SK-N-SH (cell line): Measurements from ENCODE around the gene CYP4B1. TPM values are rescaled to one million over a fixed set of nuclear protein-coding genes. Genes with fewer than 3 reads are reported as not detected.

ENCODE experiments used
- CTCF ChIA-PET: fragments of 300-600, 350-600 bp; formaldehyde crosslinking; extraction: SDS; loops from one replicate; lab custom pipeline; 2021; lab: Yijun Ruan, JAX
- POLR2A ChIA-PET: fragments of 350-600 bp; sonication (Branson Sonifier 250); formaldehyde crosslinking; extraction: SDS; loops from one replicate; lab custom pipeline; 2020; ENCODE audit warnings: antibody characterized with exemption, inconsistent platforms; lab: Yijun Ruan, JAX
- DNase-seq: peaks from one replicate; pipeline ENCODE4 v3.0.0; 2012
- H2AFZ ChIP-seq: fragments of 200-600 bp; sonication (generic); 2 replicates; pipeline ENCODE4 v1.8.1; 2016; ENCODE audit warnings: antibody characterized with exemption, mild to moderate bottlenecking, low read depth
- H3F3A ChIP-seq: fragments of 200-600 bp; sonication (generic); replicated peaks from 2 replicates; pipeline ENCODE3; 2016; ENCODE audit warnings: antibody characterized with exemption, mild to moderate bottlenecking; ENCODE audit not compliant: insufficient read depth
- H3K27ac ChIP-seq, 2 experiments: fragments of 200-500 bp in 1 of 2; fragments of 200-600 bp in 1 of 2; sonication (Bioruptor generic) in 1 of 2; sonication (generic), shearing (Covaris generic) in 1 of 2; 2 replicates each; pipeline versions ENCODE4 v1.5.1 to v1.6.1; 2014 to 2016; ENCODE audit warnings: low read depth in 2 of 2, inconsistent platforms in 1 of 2, low read length in 1 of 2, mild to moderate bottlenecking in 1 of 2, mixed read lengths in 1 of 2
- H3K27me3 ChIP-seq: fragments of 200-600 bp; sonication (generic), shearing (Covaris generic); 2 replicates; pipeline ENCODE4 v1.6.1; 2016; ENCODE audit warnings: mixed run types; ENCODE audit not compliant: insufficient read depth
- H3K36me3 ChIP-seq, 2 experiments: fragments of 200-500 bp in 1 of 2; fragments of 200-600 bp in 1 of 2; sonication (Bioruptor generic) in 1 of 2; sonication (generic) in 1 of 2; replicated peaks in 1 of 2; 2 replicates each; pipeline versions ENCODE3 to v1.5.1; 2014 to 2016; ENCODE audit warnings: low read length in 1 of 2, mild to moderate bottlenecking in 1 of 2; ENCODE audit not compliant: insufficient read depth in 2 of 2, control insufficient read depth in 1 of 2
- H3K4me1 ChIP-seq, 2 experiments: fragments of 200-500 bp in 1 of 2; fragments of 200-600 bp in 1 of 2; sonication (Bioruptor generic) in 1 of 2; sonication (generic), shearing (Covaris generic) in 1 of 2; 2 replicates each; pipeline versions ENCODE4 v1.5.1 to v1.6.1; 2014 to 2016; ENCODE audit warnings: low read depth in 1 of 2, low read length in 1 of 2, mixed run types in 1 of 2; ENCODE audit not compliant: insufficient read depth in 2 of 2, control insufficient read depth in 1 of 2
- H3K4me2 ChIP-seq: fragments of 200-600 bp; sonication (generic), shearing (Covaris generic); 2 replicates; pipeline ENCODE4 v1.6.1; 2017; ENCODE audit warnings: mixed run types
- H3K4me3 ChIP-seq, 2 experiments: fragments of 200-500 bp in 1 of 2; fragments of 200-600 bp in 1 of 2; sonication (Bioruptor generic) in 1 of 2; sonication (generic), shearing (Covaris generic) in 1 of 2; 2 replicates each; pipeline versions ENCODE4 v1.5.1 to v1.8.1; 2014 to 2016; ENCODE audit warnings: low read depth in 2 of 2, inconsistent platforms in 1 of 2, low read length in 1 of 2, mild to moderate bottlenecking in 1 of 2, mixed read lengths in 1 of 2, moderate library complexity in 1 of 2
- H3K79me2 ChIP-seq: fragments of 200-600 bp; sonication (generic); 2 replicates; pipeline ENCODE4 v1.8.1; 2017; ENCODE audit warnings: mild to moderate bottlenecking; ENCODE audit not compliant: insufficient read depth
- H3K9ac ChIP-seq: fragments of 200-600 bp; sonication (generic); 2 replicates; pipeline ENCODE4 v1.6.1; 2017; ENCODE audit warnings: mixed run types
- H3K9me2 ChIP-seq: fragments of 200-600 bp; sonication (generic); 2 replicates; pipeline ENCODE4 v1.6.1; 2017; ENCODE audit warnings: mixed run types
- H3K9me3 ChIP-seq: fragments of 200-600 bp; sonication (generic); 2 replicates; pipeline ENCODE4 v1.6.1; 2017; ENCODE audit warnings: mixed run types, mild to moderate bottlenecking, moderate library complexity
- H4K20me1 ChIP-seq: fragments of 200-600 bp; sonication (generic); 2 replicates; pipeline ENCODE4 v1.6.1; 2017; ENCODE audit warnings: mild to moderate bottlenecking, mixed run types; ENCODE audit not compliant: insufficient read depth
- ELF1 ChIP-seq: IDR thresholded peaks from 2 replicates; pipeline ENCODE4 v1.4.0; 2012
- RAD21 ChIP-seq: IDR thresholded peaks from 2 replicates; pipeline ENCODE4 v1.6.1; 2012; ENCODE audit warnings: mild to moderate bottlenecking, low read length
- RCOR1 ChIP-seq: fragments of 150-350 bp; IDR thresholded peaks from 2 replicates; pipeline ENCODE4 v1.6.1; 2017; ENCODE audit warnings: antibody characterized with exemption, low read length
- REST ChIP-seq: IDR thresholded peaks from 2 replicates; pipeline ENCODE4 v1.6.1; 2012; ENCODE audit warnings: mild to moderate bottlenecking, low read depth, low read length, moderate library complexity
- RFX5 ChIP-seq: IDR thresholded peaks from 2 replicates; pipeline ENCODE4 v1.6.1; 2012; ENCODE audit warnings: mild to moderate bottlenecking, improper control_type of control experiment, low read length
- SMC3 ChIP-seq: IDR thresholded peaks from 2 replicates; pipeline ENCODE4 v1.6.1; 2012; ENCODE audit warnings: low read depth, low read length, improper control_type of control experiment
- TAF1 ChIP-seq: IDR thresholded peaks from 2 replicates; pipeline ENCODE4 v1.6.1; 2012; ENCODE audit warnings: low read depth, mild to moderate bottlenecking, low read length, moderate library complexity, borderline replicate concordance
- USF2 ChIP-seq: fragments of 150-350 bp; IDR thresholded peaks from 2 replicates; pipeline ENCODE4 v1.6.1; 2017; ENCODE audit warnings: antibody characterized with exemption, low read length, low read depth, borderline replicate concordance
- ZBTB33 ChIP-seq: IDR thresholded peaks from 2 replicates; pipeline ENCODE4 v1.4.0; 2012; ENCODE audit warnings: low read depth, borderline replicate concordance
- WGBS: methylation state at CpG from one replicate; pipeline ENCODE4 v1.1.6; 2017; ENCODE audit warnings: low lambda C conversion rate; 5-methylcytosine and 5-hydroxymethylcytosine counted together
- polyA plus RNA-seq, 3 experiments: library from polyadenylated mRNA; depleted of rRNA; stranded (reverse); fragments of >200 nt; gene quantifications; 2 replicates each; pipeline ENCODE4 v1.2.3, GENCODE V29; 2012
- TF ChIP-seq, protein P1 (sequence below): IDR thresholded peaks from 2 replicates; pipeline ENCODE4 v1.4.0; 2012; ENCODE audit warnings: low read depth, borderline replicate concordance
- TF ChIP-seq, protein P2 (sequence below): fragments of 200-600 bp; sonication (generic); IDR thresholded peaks from 2 replicates; pipeline ENCODE4 v1.6.1; 2017; ENCODE audit warnings: antibody characterized with exemption, mild to moderate bottlenecking, moderate library complexity

CYP4B1 gene
- polyA plus RNA-seq, 1 of the 3 experiments (the other 2 are of a cell fraction): not detected

DNA sequence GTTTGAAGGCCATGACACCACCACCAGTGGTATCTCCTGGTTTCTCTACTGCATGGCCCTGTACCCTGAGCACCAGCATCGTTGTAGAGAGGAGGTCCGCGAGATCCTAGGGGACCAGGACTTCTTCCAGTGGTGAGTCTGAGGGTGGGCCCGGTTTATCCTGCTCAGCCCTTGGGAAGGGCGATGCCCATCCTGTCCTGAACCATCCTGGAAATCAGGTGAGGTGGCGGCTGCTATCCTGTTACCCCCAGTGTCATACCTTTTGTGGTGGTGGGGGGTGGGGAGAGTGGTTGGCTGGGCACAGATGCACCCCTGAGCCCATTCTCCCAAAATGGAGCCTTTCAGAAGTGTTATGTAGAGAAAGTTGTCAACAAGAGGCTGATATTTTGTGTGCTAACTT lies 16.3 kb downstream of the CYP4B1 start:
- CTCF ChIA-PET: interaction anchor here (0.5 kb wide), 1 partner anchor 287 kb away, joined by 3 read pairs; no protein-coding TSS in a partner anchor
- H3F3A ChIP-seq: no peaks in the 10 kb centered on the region
- H3K9me3 ChIP-seq: no peaks in the 10 kb centered on the region
- TF ChIP-seq ZBTB33 (no peak), RAD21 (no peak)
- POLR2A ChIA-PET: no interaction called here
- no peaks in the 10 kb centered on the region for H3K79me2 ChIP-seq
- H3K4me3 ChIP-seq: no peak overlapping the region
- H2AFZ ChIP-seq: no peak overlapping the region
- 7% methylated on average over 6 of the region's 6 CpGs for WGBS
- no peak overlapping the region for H3K4me2 ChIP-seq
- H3K4me1 ChIP-seq: no peaks in the 10 kb centered on the region
- no peaks in the 10 kb centered on the region for H3K9me2 ChIP-seq
- DNase-seq: no peak
- no peaks in the 10 kb centered on the region for H3K27me3 ChIP-seq
- H3K9ac ChIP-seq: no peak overlapping the region
- H3K27ac ChIP-seq: no peak overlapping the region
- no peaks in the 10 kb centered on the region for H3K36me3 ChIP-seq
- H4K20me1 ChIP-seq: no peaks in the 10 kb centered on the region

GRCh38 chr1:46816930-46817329 lies 18.1 kb downstream of the CYP4B1 start:
- H3K4me2 ChIP-seq: no peak overlapping the region
- H4K20me1 ChIP-seq: no peaks in the 10 kb centered on the region
- no peaks in the 10 kb centered on the region for H3K9me2 ChIP-seq
- DNase-seq: no peak
- ChIA-PET POLR2A (no interaction called here), CTCF (no interaction called here)
- H3K27ac ChIP-seq: no peak overlapping the region
- H3K79me2 ChIP-seq: no peaks in the 10 kb centered on the region
- H3K9me3 ChIP-seq: no peaks in the 10 kb centered on the region
- H3K27me3 ChIP-seq: no peaks in the 10 kb centered on the region
- H3K4me3 ChIP-seq: no peak overlapping the region
- H3K4me1 ChIP-seq: no peaks in the 10 kb centered on the region
- no peak overlapping the region for H3K9ac ChIP-seq
- no peaks in the 10 kb centered on the region for H3F3A ChIP-seq
- H2AFZ ChIP-seq: no peak overlapping the region
- WGBS: 20% methylated on average over 2 of the region's 5 CpGs
- no peaks in the 10 kb centered on the region for H3K36me3 ChIP-seq
- TF ChIP-seq ELF1 (no peak), TAF1 (no peak), REST (no peak), USF2 (no peak), RFX5 (no peak), RAD21 (no peak), RCOR1 (no peak), SMC3 (no peak)
- TF ChIP-seq, protein P1, sequence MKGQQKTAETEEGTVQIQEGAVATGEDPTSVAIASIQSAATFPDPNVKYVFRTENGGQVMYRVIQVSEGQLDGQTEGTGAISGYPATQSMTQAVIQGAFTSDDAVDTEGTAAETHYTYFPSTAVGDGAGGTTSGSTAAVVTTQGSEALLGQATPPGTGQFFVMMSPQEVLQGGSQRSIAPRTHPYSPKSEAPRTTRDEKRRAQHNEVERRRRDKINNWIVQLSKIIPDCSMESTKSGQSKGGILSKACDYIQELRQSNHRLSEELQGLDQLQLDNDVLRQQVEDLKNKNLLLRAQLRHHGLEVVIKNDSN: no peak
- TF ChIP-seq, protein P2, sequence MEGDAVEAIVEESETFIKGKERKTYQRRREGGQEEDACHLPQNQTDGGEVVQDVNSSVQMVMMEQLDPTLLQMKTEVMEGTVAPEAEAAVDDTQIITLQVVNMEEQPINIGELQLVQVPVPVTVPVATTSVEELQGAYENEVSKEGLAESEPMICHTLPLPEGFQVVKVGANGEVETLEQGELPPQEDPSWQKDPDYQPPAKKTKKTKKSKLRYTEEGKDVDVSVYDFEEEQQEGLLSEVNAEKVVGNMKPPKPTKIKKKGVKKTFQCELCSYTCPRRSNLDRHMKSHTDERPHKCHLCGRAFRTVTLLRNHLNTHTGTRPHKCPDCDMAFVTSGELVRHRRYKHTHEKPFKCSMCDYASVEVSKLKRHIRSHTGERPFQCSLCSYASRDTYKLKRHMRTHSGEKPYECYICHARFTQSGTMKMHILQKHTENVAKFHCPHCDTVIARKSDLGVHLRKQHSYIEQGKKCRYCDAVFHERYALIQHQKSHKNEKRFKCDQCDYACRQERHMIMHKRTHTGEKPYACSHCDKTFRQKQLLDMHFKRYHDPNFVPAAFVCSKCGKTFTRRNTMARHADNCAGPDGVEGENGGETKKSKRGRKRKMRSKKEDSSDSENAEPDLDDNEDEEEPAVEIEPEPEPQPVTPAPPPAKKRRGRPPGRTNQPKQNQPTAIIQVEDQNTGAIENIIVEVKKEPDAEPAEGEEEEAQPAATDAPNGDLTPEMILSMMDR: no peak
